ENCODE data around the gene PLA2G6. TPM values are rescaled to one million over a fixed set of nuclear protein-coding genes. Genes with fewer than 3 reads are reported as not detected.
"Not testable (repeated sequence)": the region's sequence is repeated elsewhere in the genome, so short reads cannot be mapped to it uniquely, and the experiment has no call there.

The PLA2G6 gene
- total RNA-seq, 2 donors from 2014 or later, result 13.7 to 14.3 TPM

DNA sequence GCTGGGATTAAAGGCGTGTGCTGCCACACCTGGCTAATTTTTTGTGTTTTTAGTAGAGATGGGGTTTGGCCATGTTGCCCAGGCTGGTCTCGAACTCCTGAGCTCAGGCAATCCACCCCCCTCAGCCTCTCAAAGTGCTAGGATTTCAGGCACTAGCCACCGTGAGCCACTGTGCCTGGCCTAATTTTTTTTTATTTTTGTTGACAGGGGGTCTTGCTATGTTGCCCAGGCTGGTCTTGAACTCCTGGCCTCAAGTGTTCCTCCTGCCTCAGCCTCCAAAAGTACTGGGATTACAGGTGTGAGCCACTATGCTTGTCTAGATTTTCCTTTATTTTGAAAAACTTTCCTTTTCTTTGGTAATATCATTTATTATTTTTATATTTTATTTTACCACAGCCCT lies 35.5 kb downstream of the PLA2G6 start:
- DNase-seq (ENCODE audit: low spot score); intact Hi-C loops (cut with DNase I): not testable (repeated sequence)

DNA sequence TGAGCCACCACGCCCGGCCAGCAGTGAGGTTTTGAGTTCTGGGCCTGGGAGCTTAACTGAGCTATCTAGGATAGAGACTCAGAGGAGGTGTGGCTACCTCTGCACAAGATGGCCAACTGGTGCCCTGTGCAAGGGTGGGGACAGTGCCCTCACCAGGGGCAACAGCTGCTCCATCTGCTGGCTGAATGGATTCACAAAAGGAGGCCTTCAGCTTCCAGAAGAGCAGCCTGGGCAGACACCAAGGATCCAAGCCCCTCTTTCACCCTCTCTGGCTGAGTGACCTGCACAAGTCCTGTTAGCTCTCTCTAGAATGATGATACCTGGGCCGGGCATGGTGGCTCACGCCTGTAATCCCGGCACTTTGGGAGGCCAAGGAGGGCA lies 37.6 kb downstream of the PLA2G6 start:
- intact Hi-C loops (cut with DNase I), result no loop called here
- no peak for DNase-seq (ENCODE audit: low spot score)

DNA sequence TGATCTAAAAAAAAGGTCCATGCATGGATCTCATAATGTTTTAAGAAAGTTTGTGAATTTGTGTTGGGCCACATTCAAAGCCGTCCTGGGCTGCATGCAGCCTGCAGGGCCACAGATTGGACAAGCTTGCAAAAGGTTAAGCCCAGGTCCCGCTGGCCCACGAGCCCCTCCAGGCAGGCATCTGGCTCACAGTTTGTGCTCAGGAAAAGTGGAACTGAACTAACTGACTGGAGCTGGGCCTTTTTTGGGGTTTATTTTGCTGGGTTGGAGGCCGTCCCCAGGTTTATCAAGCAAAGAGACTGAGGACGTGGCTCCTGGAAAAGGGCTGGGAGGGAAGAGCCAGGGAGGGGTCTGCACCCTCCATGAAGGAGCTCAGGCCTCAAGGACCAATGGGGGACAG lies 39.0 kb downstream of the PLA2G6 start:
- intact Hi-C loops (cut with DNase I), result no loop called here

GRCh38 chr22:38141217-38141973 lies 40.2 kb downstream of the PLA2G6 start:
- intact Hi-C loops (cut with DNase I), result no loop called here
- DNase-seq (ENCODE audit: low spot score), result no peak

More for the DNA sequence above, 39.0 kb downstream of the PLA2G6 start:
- no peak for DNase-seq (ENCODE audit: low spot score)

DNA sequence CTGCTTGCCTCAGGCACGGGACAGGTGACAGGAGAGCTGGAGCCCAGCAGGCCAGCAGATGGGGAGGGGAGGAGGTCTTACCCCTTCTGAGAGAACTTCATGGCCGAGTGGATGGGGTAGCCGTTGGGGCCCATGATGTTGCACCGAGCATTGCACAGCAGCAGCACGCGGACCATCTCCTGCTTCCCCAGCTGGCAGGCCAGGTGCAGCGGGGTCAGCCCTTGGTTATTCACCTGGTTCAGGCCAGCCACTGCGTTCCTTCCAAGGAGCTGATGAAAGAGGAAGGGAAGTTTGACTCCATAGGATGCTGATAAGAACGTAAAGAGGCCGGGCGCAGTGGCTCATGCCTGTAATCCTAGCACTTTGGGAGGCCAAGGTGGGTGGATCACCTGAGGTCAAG lies 41.7 kb downstream of the PLA2G6 start:
- intact Hi-C loops (cut with DNase I), result no loop called here
- no peak for DNase-seq (ENCODE audit: low spot score)

DNA sequence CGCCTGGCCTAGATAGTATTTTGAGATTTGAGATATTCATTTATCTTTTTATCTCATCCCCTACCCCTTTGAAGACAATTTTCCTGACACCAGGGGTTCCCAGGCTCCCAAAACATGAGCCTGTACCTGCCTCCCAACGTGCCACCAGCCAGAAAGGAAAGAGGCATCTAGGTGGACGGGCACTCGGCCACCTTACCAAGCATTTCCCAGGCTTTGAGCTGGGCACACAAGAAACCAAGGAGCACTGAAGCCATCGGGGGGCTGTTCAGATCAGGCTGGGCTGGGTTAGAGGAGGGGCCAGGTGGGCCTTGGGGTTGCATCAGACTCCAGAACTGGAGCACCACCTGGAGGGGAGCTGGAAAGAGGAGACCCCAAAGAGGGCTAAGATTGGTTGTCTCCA lies 42.7 kb downstream of the PLA2G6 start:
- intact Hi-C loops (cut with DNase I), result no loop called here
- no peak for DNase-seq (ENCODE audit: low spot score)

GRCh38 chr22:38137876-38138687 lies 43.5 kb downstream of the PLA2G6 start:
- intact Hi-C loops (cut with DNase I), result no loop called here
- no peak for DNase-seq (ENCODE audit: low spot score)

DNA sequence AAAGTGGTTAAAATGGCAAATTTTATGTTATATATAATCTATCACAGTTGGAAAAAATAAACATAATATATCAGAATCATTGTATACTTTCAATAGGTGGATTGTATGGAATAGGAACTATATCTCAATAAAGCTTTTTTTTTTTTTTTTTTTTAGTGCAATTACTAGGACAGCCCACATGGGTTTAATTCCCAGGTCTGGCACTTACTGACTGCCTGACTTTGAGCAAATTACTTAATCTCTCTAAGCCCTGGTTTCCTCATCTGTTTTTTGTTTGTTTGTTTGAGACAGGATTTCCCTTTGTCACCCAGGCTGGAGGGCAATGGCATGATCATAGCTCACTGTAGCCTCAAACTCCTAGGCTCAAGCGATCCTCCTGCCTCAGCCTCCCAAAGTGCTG lies 45.0 kb downstream of the PLA2G6 start:
- intact Hi-C loops (cut with DNase I), result no loop called here
- DNase-seq (ENCODE audit: low spot score), result no peak

DNA sequence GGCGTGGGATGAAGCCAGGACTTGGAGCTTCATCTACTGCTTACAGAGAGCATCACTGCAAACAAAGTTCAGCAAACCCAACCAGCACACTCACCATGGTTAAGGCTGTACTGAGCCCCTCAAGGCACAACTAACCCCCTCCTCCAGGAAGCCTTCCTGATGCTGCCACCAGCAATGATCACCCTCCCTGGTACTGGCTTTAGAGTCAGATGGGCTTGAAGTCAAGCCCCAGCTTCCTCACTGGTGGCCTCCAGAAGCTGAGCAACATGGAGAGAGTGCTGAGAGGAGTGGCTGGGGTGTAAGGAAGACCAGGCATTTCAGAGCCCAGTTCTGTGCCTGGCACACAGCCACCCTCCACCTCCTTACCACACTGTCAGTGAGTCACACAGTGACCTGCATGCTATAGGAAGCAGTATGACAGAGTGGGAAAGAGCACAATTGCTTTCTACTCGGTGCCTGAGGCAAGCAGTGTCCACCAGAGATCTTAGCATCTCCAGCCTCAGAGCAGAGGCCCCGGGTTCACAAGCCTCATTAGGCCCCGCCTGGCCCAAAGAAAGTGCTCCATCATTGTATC lies 46.4 kb downstream of the PLA2G6 start:
- intact Hi-C loops (cut with DNase I), result no loop called here
- peak; percentile 74 for DNase-seq (ENCODE audit: low spot score)

GRCh38 chr22:38133331-38133730 lies 48.3 kb downstream of the PLA2G6 start:
- intact Hi-C loops (cut with DNase I), result no loop called here
- peak; percentile 47 for DNase-seq (ENCODE audit: low spot score)

GRCh38 chr22:38132794-38133193 lies 48.8 kb downstream of the PLA2G6 start:
- intact Hi-C loops (cut with DNase I), result no loop called here
- DNase-seq (ENCODE audit: low spot score), result peak; percentile 59

- intact Hi-C loops (cut with DNase I), result no loop called here
- peak; percentile 11 for DNase-seq (ENCODE audit: low spot score)
Observed at GRCh38 chr22:38132136-38132535, 49.5 kb downstream of the PLA2G6 start.

- intact Hi-C loops (cut with DNase I), result no loop called here
- DNase-seq (ENCODE audit: low spot score), result no peak
Observed at GRCh38 chr22:38131399-38131798, 50.2 kb downstream of the PLA2G6 start.

DNA sequence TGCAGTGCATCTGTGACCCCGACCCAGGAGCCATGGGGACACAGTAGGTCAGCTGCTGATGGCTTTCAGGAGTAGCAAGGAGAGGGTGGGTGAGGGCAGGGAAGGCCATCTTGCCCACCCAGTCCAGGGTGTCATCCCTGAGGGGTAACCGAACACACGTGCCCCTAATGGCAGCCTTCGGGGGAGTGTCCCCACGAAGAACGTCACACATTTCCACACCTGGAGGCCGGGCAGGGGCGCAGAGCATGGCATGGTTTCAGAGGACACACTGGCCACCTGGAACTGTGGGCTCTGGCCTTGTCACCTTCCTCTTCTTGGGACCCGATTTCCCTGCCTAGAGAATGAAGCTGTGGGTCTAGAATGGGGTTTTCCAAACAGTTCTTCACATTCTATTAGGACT lies 51.8 kb downstream of the PLA2G6 start:
- intact Hi-C loops (cut with DNase I), result no loop called here

DNA sequence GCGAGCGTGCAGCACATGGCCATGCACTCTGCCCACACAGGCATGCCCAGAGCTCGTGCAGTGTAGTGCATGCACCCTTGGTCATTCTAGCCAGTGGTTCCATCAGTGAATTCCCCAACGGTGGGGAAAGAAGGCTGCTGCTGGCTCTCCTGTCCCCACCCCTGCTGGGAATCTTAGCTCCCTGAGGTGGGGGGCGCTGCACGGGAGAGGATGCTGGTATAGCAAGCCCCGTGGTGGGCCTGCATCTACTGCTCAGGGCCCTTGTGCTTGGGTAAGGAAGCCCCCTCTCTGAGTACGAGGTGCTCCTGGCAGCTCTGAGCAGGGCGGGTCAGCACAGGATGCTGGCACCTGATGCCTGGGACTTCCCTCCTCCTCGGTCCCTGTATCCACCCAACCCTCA lies 52.6 kb downstream of the PLA2G6 start:
- no peak for DNase-seq (ENCODE audit: low spot score)
- intact Hi-C loops (cut with DNase I), result no loop called here

More for the DNA sequence above, 51.8 kb downstream of the PLA2G6 start:
- no peak for DNase-seq (ENCODE audit: low spot score)

DNA sequence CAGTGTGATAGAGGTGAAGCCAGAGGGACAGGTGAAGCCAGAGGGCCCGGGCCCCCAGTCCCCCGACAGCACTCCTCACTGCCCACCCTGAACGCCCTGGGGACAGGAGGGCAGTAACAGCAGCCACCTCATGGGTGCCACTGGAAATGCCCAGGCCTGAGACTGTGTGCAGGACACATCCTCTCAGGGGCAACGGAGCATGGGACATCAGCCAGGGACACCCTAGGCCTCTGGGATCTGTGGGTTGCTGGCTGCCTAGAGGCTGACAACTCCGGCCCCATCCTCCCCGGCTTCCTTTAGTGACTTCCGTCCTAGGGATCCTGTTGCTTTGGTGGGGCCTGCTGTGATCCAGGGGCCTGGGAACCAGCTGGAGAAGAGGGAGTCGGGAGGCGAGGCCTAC lies 53.8 kb downstream of the PLA2G6 start:
- no peak for DNase-seq (ENCODE audit: low spot score)
- intact Hi-C loops (cut with DNase I), result no loop called here

DNA sequence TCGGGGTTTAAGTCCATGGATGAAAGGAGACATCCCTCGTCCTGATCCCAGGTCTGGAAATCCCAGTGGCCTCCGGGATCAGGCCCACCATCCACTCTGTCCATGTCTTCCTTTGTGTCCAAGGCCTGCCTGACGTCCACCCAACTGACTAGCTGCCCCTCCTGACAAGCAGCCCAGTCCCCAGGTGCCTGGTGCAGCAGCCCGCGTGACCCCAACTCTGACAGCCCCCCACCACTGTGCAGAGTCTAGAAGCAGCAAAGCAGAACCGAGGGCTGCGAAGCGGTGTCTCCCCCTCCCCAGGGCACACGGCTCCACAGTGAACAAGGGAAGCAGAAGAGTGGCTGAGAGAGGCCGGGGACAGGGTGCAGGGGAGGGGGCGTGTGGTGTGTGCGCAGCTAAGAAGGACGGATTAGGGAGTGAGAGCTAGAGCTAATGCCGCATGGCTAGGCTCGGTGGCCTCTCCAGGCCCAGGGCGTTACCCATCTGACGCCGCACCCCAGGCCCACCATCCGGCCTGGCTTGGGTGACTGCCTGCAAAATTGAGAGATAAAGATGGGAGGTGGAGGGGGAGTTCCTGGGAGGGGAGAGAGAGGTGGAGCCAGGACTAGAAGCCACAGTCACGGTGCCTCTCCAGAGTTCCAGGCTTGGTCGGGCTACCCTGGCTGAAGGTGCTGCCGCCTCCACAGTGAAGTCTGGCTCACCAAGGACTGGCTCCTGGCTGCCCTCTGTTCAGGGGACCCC lies 54.5 kb downstream of the PLA2G6 start:
- intact Hi-C loops (cut with DNase I), result no loop called here
- DNase-seq (ENCODE audit: low spot score), result no peak

DNA sequence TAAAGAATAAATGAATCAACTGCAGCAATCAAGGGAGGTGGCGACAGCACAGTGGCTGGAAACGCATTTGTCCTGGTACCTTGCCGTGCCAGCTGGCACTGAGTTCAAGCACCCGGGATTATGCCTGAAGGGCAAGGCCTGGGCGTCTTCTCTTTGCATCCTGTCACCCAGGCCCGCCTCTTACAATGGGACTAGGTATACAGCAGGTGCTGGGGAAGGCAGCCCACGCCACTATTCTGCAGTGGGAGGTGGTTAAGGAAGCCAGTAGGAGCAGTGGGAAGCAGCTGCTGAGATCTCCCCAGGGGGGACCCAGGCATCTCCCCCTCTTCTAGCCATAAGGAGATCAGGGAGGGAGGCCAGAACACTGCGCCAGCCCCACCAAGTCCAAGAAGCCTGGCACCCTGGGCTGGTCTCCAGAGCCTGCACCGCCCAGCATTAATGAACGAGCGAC lies 55.9 kb downstream of the PLA2G6 start:
- intact Hi-C loops (cut with DNase I), result no loop called here
- no peak for DNase-seq (ENCODE audit: low spot score)

DNA sequence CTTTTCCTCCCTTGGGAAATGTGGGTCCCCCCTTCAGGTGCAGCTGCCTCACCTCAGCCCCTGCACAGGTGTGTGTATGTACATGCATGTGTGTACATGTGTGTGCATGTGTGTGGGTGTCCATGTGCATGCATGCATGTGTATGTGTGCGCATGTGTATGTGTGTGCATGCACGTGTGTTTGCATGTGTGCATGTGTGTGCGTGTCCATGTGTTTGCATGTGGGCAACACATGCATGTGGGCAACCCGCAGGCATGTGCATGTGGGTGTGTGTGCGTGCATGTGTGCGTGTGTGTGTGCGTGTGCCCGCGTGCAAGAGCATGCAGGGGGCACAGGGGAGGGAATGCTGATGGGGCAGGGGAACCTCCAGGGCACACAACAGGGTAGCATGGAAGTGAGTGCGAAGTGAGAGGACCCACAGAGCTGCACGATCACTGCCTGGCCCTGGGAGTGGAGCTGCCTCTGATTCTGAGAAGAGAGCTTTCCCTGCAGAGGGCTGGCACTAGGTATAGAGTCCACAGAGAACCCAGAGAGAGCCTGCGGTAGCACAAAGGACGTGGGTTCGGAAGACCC lies 56.5 kb downstream of the PLA2G6 start:
- no peak for DNase-seq (ENCODE audit: low spot score)
- intact Hi-C loops (cut with DNase I), result no loop called here
